Naive thymus-derived CD4-positive, alpha-beta T cell (primary cell): ENCODE results near the gene LANCL2. TPM values are rescaled to one million over a fixed set of nuclear protein-coding genes. Genes with fewer than 3 reads are reported as not detected.

Experiments used
- ATAC-seq: fragments of 150-1000 bp; cut with Tn5 transposase; 2 replicates; pipeline ENCODE4 v1.10.0; 2021; ENCODE audit warnings: mild to moderate bottlenecking, moderate library complexity
- CTCF ChIA-PET: fragments of 350-600 bp; sonication (Branson Sonifier 250); formaldehyde crosslinking; loops from one replicate; lab custom pipeline; 2021; ENCODE audit warnings: antibody characterized with exemption; lab: Charles Lee
- POLR2A ChIA-PET: fragments of 350-600 bp; sonication (Branson Sonifier 250); formaldehyde crosslinking; loops from one replicate; lab custom pipeline; 2021; ENCODE audit warnings: antibody characterized with exemption, inconsistent platforms; lab: Charles Lee
- DNase-seq, 9 donors: peaks; one replicate each; pipeline versions ENCODE4 v3.0.0 to v3.0.0-alpha.2; 2020 to 2022; ENCODE audit warnings: mixed read lengths in 1 of 9
- H3K27ac ChIP-seq: one replicate; pipeline ENCODE4 v1.7.0; 2013; ENCODE audit warnings: mild to moderate bottlenecking, low read depth, low read length, moderate library complexity
- H3K27me3 ChIP-seq, 2 donors: one replicate each; pipeline ENCODE4 v1.7.0; 2013; ENCODE audit warnings: low read length in 2 of 2, mild to moderate bottlenecking in 2 of 2, moderate library complexity in 2 of 2; ENCODE audit not compliant: control insufficient read depth in 2 of 2, insufficient read depth in 2 of 2
- H3K36me3 ChIP-seq, 3 experiments: 1 replicate in 2 of 3; 2 replicates in 1 of 3; pipeline ENCODE4 v1.7.0; 2013; ENCODE audit warnings: low read length in 3 of 3, mild to moderate bottlenecking in 3 of 3, moderate library complexity in 1 of 3; ENCODE audit not compliant: insufficient read depth in 3 of 3, control insufficient read depth in 2 of 3
- H3K4me1 ChIP-seq, 2 donors: one replicate each; pipeline ENCODE4 v1.7.0; 2013; ENCODE audit warnings: low read length in 2 of 2, mild to moderate bottlenecking in 2 of 2, moderate library complexity in 1 of 2; ENCODE audit not compliant: control insufficient read depth in 2 of 2, insufficient read depth in 2 of 2
- H3K4me3 ChIP-seq: 2 replicates; pipeline ENCODE4 v1.7.0; 2013; ENCODE audit warnings: mild to moderate bottlenecking, low read length
- H3K9me3 ChIP-seq, 3 experiments: 1 replicate in 2 of 3; 2 replicates in 1 of 3; pipeline ENCODE4 v1.7.0; 2013; ENCODE audit warnings: low read length in 3 of 3; ENCODE audit not compliant: control insufficient read depth in 2 of 3
- H3K27ac Mint-ChIP-seq, 9 donors: one replicate each; pipeline ENCODE4 v1.8.0; 2020 to 2022; ENCODE audit warnings: mixed read lengths in 9 of 9, mild to moderate bottlenecking in 8 of 9, moderate library complexity in 5 of 9, inconsistent platforms in 2 of 9
- H3K27me3 Mint-ChIP-seq, 5 donors: one replicate each; pipeline ENCODE4 v1.8.0; 2021 to 2022; ENCODE audit warnings: mixed read lengths in 5 of 5, mild to moderate bottlenecking in 1 of 5
- H3K36me3 Mint-ChIP-seq, 5 donors: one replicate each; pipeline ENCODE4 v1.8.0; 2020 to 2022; ENCODE audit warnings: mixed read lengths in 5 of 5, mild to moderate bottlenecking in 3 of 5, inconsistent platforms in 1 of 5
- H3K4me1 Mint-ChIP-seq, 7 donors: one replicate each; pipeline ENCODE4 v1.8.0; 2020 to 2022; ENCODE audit warnings: mixed read lengths in 7 of 7, mild to moderate bottlenecking in 3 of 7, inconsistent platforms in 1 of 7
- H3K4me3 Mint-ChIP-seq, 10 donors: one replicate each; pipeline ENCODE4 v1.8.0; 2020 to 2022; ENCODE audit warnings: mild to moderate bottlenecking in 10 of 10, mixed read lengths in 10 of 10, moderate library complexity in 6 of 10, inconsistent platforms in 2 of 10
- H3K9me3 Mint-ChIP-seq, 11 donors: one replicate each; pipeline ENCODE4 v1.8.0; 2020 to 2022; ENCODE audit warnings: mixed read lengths in 11 of 11, mild to moderate bottlenecking in 4 of 11, inconsistent platforms in 1 of 11, moderate library complexity in 1 of 11
- intact Hi-C, 2 donors: fragments of 100-400 bp; cut with micrococcal nuclease; formaldehyde crosslinking; loops; one replicate each; pipeline ENCODE4 v1.15.1; 2023
- polyA plus RNA-seq, 2 donors: library from polyadenylated mRNA; unstranded; fragments of 300-500 nt; fragmentation: Illumina TruSeq; gene quantifications; one replicate each; pipeline ENCODE4 v1.2.3, GENCODE V29; 2021
- total RNA-seq, 6 experiments: library from RNA in 5 of 6; stranded (reverse) in 5 of 6; gene quantifications; 1 replicate in 5 of 6; 2 replicates in 1 of 6; pipeline ENCODE4 v1.2.3 and lab custom pipeline; 2021 to 2026

The LANCL2 gene
- total and polyA plus RNA-seq, 7 experiments from 2014 or later = 4.8 to 10.5 (median 8.2) TPM

DNA sequence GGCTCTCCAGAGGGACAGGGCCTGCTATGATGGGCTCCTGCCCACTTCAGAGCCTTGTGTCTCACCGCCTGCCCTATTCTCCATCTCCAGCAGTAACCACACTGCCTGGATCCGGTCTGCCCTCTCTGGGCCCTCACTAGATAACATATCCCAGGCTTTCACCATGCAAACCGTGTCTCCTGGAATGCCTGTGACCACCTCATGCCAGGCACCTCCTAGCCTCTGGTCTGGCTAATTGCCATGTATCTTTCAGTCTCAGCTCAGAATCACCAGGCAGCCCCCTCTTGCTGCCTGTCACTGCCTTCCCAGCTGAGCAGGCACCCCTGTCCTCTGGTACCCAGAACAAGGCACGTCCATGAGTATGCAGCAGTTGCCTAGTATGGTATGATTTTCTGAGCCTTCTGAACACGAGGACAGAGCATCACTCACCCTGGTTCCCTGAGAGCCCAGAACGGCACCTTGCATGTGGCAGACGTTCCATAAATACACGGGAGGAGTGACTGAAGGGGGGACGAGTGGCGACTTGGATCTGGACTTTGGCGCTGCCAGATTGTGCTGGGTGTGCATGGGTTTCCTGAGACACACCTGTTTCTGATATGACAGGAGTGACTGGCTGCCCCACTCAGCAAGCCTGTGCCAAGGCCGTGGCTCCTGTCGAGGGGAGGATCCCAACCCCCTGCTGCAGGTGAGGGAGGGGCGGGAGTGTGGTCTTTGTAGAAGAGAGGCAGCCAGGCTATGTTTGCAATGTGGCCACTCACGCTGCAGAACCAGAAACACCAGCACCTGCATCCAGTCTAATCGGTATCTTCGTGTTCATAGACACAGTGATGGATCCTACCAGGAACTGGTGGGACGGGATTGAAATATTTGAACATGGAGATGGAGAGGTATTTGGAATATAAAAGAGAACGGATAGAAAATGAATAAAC, 112.0 kb downstream of the LANCL2 start:
- Mint-ChIP-seq H3K9me3 (no peaks in the 10 kb centered on the region), H3K27ac (peak overlapping the region; percentile 82 to 95 (median 92)), H3K4me1 (peaks cover 48 to 91% (median 85%) of the 10 kb centered on the region in 7 donors), H3K36me3 (peaks cover 5 to 32% (median 21%) of the 10 kb centered on the region in 5 donors), H3K27me3 (no peaks in the 10 kb centered on the region), H3K4me3 (peak overlapping the region; percentile 33 to 79 (median 68))
- Histone ChIP-seq H3K4me3 (no peak overlapping the region), H3K36me3 (peaks cover 0 to 9% (median 0%) of the 10 kb centered on the region in 3 experiments), H3K9me3 (no peaks in the 10 kb centered on the region), H3K4me1 (peaks cover 37 to 66% of the 10 kb centered on the region in 2 donors), H3K27me3 (no peaks in the 10 kb centered on the region), H3K27ac (peak overlapping the region; percentile 61)
- ATAC-seq (no peak), DNase-seq (no peak)
- ChIA-PET CTCF (interaction anchor here (1.1 kb wide), 1 partner anchor 14 kb away, joined by 3 read pairs; no protein-coding TSS in a partner anchor), POLR2A (interaction anchor here (1.1 to 1.2 kb wide), 2 partner anchors 11 to 96 kb away, joined by 3 read pairs; no protein-coding TSS in a partner anchor)
- intact Hi-C loops = loop anchor here (1.0 to 5.0 kb wide), 2 partner anchors 8 to 110 kb away; partner anchors contain the start of gene LANCL2 (in 1 of the 2)

DNA sequence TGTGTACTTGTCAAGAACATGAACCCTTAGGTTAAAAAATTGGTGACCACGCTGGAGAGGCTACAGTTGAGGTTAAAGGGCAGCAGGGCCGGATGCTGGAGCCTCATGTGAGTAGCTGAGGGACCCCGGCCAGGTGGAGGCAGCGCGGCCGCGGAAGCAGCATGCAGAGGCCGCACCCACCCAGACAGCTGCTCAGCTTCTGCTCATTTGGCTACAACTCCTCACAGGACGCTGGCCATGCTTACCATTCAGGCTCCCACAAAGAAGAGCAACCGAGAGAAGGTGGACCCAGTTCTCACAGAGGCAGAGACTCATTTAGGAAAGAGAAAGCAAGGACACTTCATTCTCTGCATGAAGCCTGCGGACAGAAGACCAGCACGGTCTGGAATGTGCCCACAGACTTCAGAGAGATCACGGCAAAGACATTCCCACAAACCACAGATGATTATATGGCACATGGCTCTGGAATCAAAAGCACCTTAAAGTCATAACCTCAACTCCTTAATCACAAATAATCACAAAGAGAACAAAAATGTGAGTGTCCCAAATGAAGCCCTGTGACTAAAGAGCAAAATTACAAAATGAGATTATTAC, 112.7 kb downstream of the LANCL2 start:
- Mint-ChIP-seq H3K9me3 (no peaks in the 10 kb centered on the region), H3K36me3 (peaks cover 5 to 32% (median 21%) of the 10 kb centered on the region in 5 donors), H3K27me3 (no peaks in the 10 kb centered on the region), H3K4me1 (peaks cover 48 to 98% (median 86%) of the 10 kb centered on the region in 7 donors), H3K27ac (peak overlapping the region; percentile 35 to 95 (median 92)), H3K4me3 (peak overlapping the region in 7 of 10 donors; percentile 0 to 79 (median 66))
- H3K4me3 ChIP-seq = no peak overlapping the region
- H3K27ac ChIP-seq = peak overlapping the region; percentile 61
- intact Hi-C loops = loop anchor here (1.0 to 5.0 kb wide), 2 partner anchors 9 to 111 kb away; partner anchors contain the start of gene LANCL2 (in 1 of the 2)
- no peak for DNase-seq
- no peaks in the 10 kb centered on the region for H3K9me3 ChIP-seq
- ChIA-PET POLR2A (interaction anchor here (1.1 kb wide), 1 partner anchor 10 kb away, joined by 3 read pairs; no protein-coding TSS in a partner anchor), CTCF (no interaction called here)
- no peak for ATAC-seq
- peaks cover 37 to 64% of the 10 kb centered on the region in 2 donors for H3K4me1 ChIP-seq
- peaks cover 0 to 12% (median 0%) of the 10 kb centered on the region in 3 experiments for H3K36me3 ChIP-seq
- H3K27me3 ChIP-seq = no peaks in the 10 kb centered on the region

DNA sequence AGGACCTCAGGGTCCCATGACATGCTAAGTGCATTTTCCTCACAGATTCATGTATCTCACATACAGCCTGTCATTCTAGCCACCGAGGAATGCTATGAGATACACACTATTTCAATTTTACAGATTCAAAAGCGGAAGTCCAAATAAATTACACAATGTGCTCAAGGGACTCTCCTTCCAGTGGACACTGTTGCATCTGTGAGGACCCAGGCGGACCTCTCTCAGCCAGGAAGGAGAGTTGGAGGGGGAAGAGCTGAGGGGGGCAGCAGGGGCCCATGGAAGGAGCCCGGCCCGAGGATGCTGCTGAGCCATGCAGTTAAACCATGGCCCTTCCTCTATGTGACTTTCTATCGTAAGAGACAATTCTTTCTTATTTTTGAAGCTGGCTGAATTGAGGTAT, 113.6 kb downstream of the LANCL2 start:
- Mint-ChIP-seq H3K4me3 (peak overlapping the region in 3 of 10 donors; percentile 51 to 73 (median 66)), H3K36me3 (peaks cover 9 to 38% (median 29%) of the 10 kb centered on the region in 5 donors), H3K4me1 (peaks cover 54 to 98% (median 86%) of the 10 kb centered on the region in 7 donors), H3K27me3 (no peaks in the 10 kb centered on the region), H3K9me3 (no peaks in the 10 kb centered on the region), H3K27ac (peak overlapping the region; percentile 4 to 95 (median 86))
- POLR2A ChIA-PET = interaction anchor here (0.7 to 1.6 kb wide), 5 partner anchors 9 to 17 kb away, joined by 3 to 7 read pairs (median 3); no protein-coding TSS in a partner anchor
- ATAC-seq (no peak), DNase-seq (no peak)
- Histone ChIP-seq H3K4me1 (peaks cover 37 to 56% of the 10 kb centered on the region in 2 donors), H3K4me3 (no peak overlapping the region), H3K27ac (no peak overlapping the region), H3K36me3 (peaks cover 0 to 17% (median 0%) of the 10 kb centered on the region in 3 experiments), H3K27me3 (no peaks in the 10 kb centered on the region), H3K9me3 (no peaks in the 10 kb centered on the region)
- CTCF ChIA-PET = interaction anchor here (1.0 to 1.1 kb wide), 2 partner anchors 9 kb away, joined by 3 read pairs; no protein-coding TSS in a partner anchor
- intact Hi-C loops = loop anchor here in 1 of 2 donors (5.0 kb wide), 1 partner anchor 111 kb away; the partner anchor contains the start of gene LANCL2

DNA sequence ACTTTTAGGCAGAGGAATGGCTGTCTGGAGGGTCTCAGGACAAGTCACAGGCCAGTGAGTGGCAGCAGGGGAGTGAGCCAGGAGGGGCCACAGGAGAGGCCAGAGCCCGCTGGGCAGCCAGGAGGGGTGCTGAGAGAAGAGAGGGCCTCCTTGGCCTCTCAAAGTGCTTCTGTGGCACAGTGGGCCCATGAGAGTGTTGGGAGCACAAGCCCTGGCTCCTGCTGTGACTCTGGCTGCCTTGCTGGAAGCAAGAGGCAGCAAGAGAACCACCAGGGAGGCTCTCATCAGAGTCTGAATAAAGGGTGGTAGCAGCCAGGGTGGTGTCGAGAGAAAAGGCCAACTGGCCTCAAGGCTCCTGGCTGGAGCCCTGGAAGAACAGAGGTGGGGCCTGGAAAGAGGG, 116.0 kb downstream of the LANCL2 start:
- no peak for ATAC-seq
- Mint-ChIP-seq H3K27ac (peak overlapping the region; percentile 4 to 88 (median 53)), H3K9me3 (no peaks in the 10 kb centered on the region), H3K36me3 (peaks cover 10 to 53% (median 34%) of the 10 kb centered on the region in 5 donors), H3K4me3 (peak overlapping the region in 5 of 10 donors; percentile 2 to 35 (median 22)), H3K4me1 (peaks cover 48 to 95% (median 86%) of the 10 kb centered on the region in 7 donors), H3K27me3 (no peaks in the 10 kb centered on the region)
- POLR2A ChIA-PET = no interaction called here
- Histone ChIP-seq H3K36me3 (peaks cover 0 to 20% (median 0%) of the 10 kb centered on the region in 3 experiments), H3K4me1 (peaks cover 14 to 31% of the 10 kb centered on the region in 2 donors), H3K4me3 (no peak overlapping the region), H3K27ac (no peak overlapping the region), H3K27me3 (no peaks in the 10 kb centered on the region), H3K9me3 (no peaks in the 10 kb centered on the region)
- intact Hi-C loops = no loop called here
- no peak for DNase-seq
- CTCF ChIA-PET = no interaction called here

DNA sequence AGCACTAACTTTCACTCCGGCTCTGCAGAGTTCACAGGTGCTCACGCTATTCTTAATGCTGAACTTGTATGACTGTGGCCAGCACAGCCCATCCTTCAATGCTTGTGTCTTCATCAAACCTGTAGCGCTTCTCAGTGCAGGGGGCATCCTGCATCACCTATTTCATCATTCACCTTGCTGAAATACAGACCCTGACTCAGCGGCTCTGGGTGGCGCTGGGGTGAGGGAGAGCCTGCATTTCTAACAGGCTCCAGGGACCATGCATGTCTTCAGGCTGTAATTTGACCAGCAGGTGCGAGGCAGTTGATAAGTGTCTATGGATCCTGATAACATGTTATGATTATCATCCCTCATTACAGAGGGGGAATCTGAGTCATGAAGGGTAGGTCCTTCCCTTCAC, 117.9 kb downstream of the LANCL2 start:
- Histone ChIP-seq H3K4me3 (no peak overlapping the region), H3K4me1 (peaks cover 0 to 14% of the 10 kb centered on the region in 2 donors), H3K36me3 (peaks cover 0 to 23% (median 0%) of the 10 kb centered on the region in 3 experiments), H3K9me3 (no peaks in the 10 kb centered on the region), H3K27ac (no peak overlapping the region), H3K27me3 (no peaks in the 10 kb centered on the region)
- DNase-seq (no peak), ATAC-seq (no peak)
- no peaks in the 10 kb centered on the region for H3K9me3 Mint-ChIP-seq
- CTCF ChIA-PET = no interaction called here
- no peaks in the 10 kb centered on the region for H3K27me3 Mint-ChIP-seq
- H3K4me3 Mint-ChIP-seq = no peak overlapping the region
- peak overlapping the region; percentile 5 to 91 (median 75) for H3K27ac Mint-ChIP-seq
- POLR2A ChIA-PET = interaction anchor here (0.8 kb wide), 1 partner anchor 91 kb away, joined by 3 read pairs; no protein-coding TSS in a partner anchor
- H3K36me3 Mint-ChIP-seq = peaks cover 12 to 57% (median 37%) of the 10 kb centered on the region in 5 donors
- intact Hi-C loops = loop anchor here in 1 of 2 donors (2.0 kb wide), 1 partner anchor 14 kb away; no protein-coding TSS in a partner anchor
- H3K4me1 Mint-ChIP-seq = peaks cover 37 to 94% (median 80%) of the 10 kb centered on the region in 7 donors
